Measurements from ENCODE around the gene TP53I13.
A peak's percentile ranks its signal among the peaks of the same experiment; 100 is the strongest.

The TP53I13 gene

GRCh38 chr17:29565643-29566472 is 2.6 kb upstream of the TP53I13 start:
- DNase-seq (ENCODE audit: low read depth): peak; percentile 81
- TF ChIP-seq MYC (IDR thresholded peaks at IDR 0.05; ENCODE audit: low read depth, low read length) (no peak), POLR2A (IDR thresholded peaks at IDR 0.05; ENCODE audit: extremely low read depth, insufficient read length) (no peak)
- TF ChIP-seq, protein P1, sequence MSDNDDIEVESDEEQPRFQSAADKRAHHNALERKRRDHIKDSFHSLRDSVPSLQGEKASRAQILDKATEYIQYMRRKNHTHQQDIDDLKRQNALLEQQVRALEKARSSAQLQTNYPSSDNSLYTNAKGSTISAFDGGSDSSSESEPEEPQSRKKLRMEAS (IDR thresholded peaks at IDR 0.05; ENCODE audit: low read depth, low read length): no peak
- TF ChIP-seq, protein P2, sequence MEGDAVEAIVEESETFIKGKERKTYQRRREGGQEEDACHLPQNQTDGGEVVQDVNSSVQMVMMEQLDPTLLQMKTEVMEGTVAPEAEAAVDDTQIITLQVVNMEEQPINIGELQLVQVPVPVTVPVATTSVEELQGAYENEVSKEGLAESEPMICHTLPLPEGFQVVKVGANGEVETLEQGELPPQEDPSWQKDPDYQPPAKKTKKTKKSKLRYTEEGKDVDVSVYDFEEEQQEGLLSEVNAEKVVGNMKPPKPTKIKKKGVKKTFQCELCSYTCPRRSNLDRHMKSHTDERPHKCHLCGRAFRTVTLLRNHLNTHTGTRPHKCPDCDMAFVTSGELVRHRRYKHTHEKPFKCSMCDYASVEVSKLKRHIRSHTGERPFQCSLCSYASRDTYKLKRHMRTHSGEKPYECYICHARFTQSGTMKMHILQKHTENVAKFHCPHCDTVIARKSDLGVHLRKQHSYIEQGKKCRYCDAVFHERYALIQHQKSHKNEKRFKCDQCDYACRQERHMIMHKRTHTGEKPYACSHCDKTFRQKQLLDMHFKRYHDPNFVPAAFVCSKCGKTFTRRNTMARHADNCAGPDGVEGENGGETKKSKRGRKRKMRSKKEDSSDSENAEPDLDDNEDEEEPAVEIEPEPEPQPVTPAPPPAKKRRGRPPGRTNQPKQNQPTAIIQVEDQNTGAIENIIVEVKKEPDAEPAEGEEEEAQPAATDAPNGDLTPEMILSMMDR (IDR thresholded peaks at IDR 0.05; ENCODE audit: low read depth, low read length): peak; percentile 50
- peak overlapping the region; percentile 62 for H3K4me3 ChIP-seq (ENCODE audit: low read depth, low read length)

DNA sequence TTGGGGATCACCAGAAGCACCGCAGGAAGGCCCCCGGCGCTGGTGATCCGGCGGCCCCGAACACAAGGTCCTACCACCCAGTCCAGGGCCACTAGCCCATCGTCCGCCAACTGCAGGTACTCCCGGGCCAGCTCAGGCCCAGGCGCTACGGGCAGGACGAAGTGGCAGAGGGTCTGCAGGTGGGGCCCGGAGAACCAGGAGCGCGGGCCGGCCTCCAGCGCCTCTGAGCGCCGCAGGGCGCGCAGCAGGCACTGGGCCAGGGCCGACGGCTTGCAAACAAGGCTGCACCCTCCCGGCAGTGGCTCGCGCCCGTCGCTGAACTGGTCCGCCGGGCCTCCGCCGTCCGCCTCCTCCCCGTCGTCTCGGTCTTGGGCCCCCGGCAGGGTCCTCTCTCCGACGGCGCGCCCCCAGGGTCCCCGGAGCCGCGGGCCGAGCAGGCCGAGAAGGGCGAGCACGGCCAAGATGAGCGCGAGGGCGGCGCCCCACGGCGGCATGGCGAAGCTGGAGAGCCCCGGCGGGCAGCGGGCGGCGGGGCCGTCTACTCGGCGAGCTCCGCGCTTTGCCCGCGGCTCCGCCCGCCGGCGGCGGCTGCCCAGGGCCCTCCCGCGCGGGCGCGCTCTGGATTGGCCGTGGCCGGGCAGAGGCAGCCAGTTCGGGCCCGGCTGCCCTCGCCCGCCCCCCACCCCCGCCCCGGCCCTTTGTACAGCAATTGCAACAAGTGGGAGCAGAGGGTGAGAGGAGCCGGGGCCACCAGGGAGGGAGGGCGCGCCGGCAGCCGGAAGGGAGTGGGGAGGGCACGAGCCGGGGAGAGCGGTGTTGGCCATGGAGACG is 1.8 kb upstream of the TP53I13 start, which contains the start of gene ABHD15:
Gene ABHD15, minus strand, starts transcription at position 565 of the 831 bp plus-strand sequence. Its CDS starts 71 bp downstream, at position 494.
- peak within 1 kb of the TSS; percentile 83 for H3K4me3 ChIP-seq (ENCODE audit: low read depth, low read length)
- DNase-seq (ENCODE audit: low read depth): peak; percentile 89
- peak; percentile 52 for TF ChIP-seq POLR2A (IDR thresholded peaks at IDR 0.05; ENCODE audit: extremely low read depth, insufficient read length)
- TF ChIP-seq, protein P1 (IDR thresholded peaks at IDR 0.05; ENCODE audit: low read depth, low read length): no peak; the same call in 1 of the 2 replicates
- TF ChIP-seq, protein P2 (IDR thresholded peaks at IDR 0.05; ENCODE audit: low read depth, low read length): no peak

DNA sequence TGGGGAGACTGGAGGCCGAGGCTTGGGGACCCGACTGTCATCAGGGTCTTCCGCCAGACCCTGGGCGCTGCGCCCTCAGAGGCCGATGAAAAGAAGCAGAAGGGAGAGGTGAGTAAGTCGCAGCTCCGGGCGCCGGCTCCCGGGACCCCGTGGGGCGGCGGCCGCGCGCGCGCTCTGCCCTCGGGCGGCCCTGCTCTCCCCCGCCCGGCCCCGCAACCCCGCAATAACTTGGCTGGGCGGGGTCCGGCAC is 1.3 kb upstream of the TP53I13 start:
- DNase-seq (ENCODE audit: low read depth): no peak
- peak overlapping the region; percentile 83 for H3K4me3 ChIP-seq (ENCODE audit: low read depth, low read length)
- TF ChIP-seq POLR2A (IDR thresholded peaks at IDR 0.05; ENCODE audit: extremely low read depth, insufficient read length): no peak
- TF ChIP-seq, protein P2 (IDR thresholded peaks at IDR 0.05; ENCODE audit: low read depth, low read length): no peak
- TF ChIP-seq MYC (IDR thresholded peaks at IDR 0.05; ENCODE audit: low read depth, low read length): no peak
- TF ChIP-seq, protein P1 (IDR thresholded peaks at IDR 0.05; ENCODE audit: low read depth, low read length): no peak

DNA sequence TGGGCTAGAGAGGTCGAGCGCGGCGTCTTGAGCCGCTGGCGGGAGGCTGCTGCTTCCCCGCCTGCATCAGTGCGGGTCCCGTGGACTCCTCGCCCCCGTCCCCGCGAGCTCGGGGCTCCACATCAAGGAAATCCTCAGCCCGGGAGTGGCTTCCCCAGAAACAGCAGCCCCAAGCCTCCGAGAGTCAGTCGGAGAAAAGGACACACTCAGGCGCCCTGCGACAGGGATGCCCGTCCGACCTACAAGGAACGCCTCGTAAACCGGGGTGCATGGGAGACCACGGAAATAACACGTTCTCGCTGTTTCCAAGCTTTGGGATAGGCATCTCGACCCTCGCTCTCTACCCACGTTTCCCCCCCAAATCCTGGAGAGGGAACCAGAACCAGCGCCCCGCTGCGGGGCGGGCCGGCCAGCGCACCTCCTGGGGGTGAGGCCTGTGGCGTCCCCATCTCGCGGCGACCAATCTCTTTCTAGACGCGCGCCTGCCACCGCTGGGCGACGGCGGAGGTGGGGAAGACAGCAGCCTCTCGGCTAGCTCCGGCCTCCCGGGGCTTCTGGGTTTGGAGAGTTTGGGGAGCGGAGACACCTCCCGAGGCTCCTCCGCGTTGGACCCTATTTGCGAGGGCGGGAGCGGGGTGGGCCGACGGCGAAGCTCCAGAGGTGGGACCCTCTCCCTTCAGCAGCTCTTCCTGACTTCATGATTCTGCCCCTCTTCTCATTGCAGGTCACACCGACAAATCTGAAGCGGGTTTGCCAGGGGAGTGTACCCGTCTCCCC is 759 bp upstream of the TP53I13 start:
- peak; percentile 90 for DNase-seq (ENCODE audit: low read depth)
- TF ChIP-seq, protein P2 (IDR thresholded peaks at IDR 0.05; ENCODE audit: low read depth, low read length): peak; percentile 20
- TF ChIP-seq MYC (IDR thresholded peaks at IDR 0.05; ENCODE audit: low read depth, low read length) (no peak), POLR2A (IDR thresholded peaks at IDR 0.05; ENCODE audit: extremely low read depth, insufficient read length) (no peak)
- TF ChIP-seq, protein P1 (IDR thresholded peaks at IDR 0.05; ENCODE audit: low read depth, low read length): no peak
- peak overlapping the region; percentile 83 for H3K4me3 ChIP-seq (ENCODE audit: low read depth, low read length)

- TF ChIP-seq MYC (IDR thresholded peaks at IDR 0.05; ENCODE audit: low read depth, low read length) (no peak), POLR2A (IDR thresholded peaks at IDR 0.05; ENCODE audit: extremely low read depth, insufficient read length) (no peak)
- TF ChIP-seq, protein P2 (IDR thresholded peaks at IDR 0.05; ENCODE audit: low read depth, low read length): no peak
- TF ChIP-seq, protein P1 (IDR thresholded peaks at IDR 0.05; ENCODE audit: low read depth, low read length): no peak
- no peak for DNase-seq (ENCODE audit: low read depth)
- H3K4me3 ChIP-seq (ENCODE audit: low read depth, low read length): peak overlapping the region; percentile 74
Observed at GRCh38 chr17:29569245-29569950, 897 bp downstream of the TP53I13 start.
